Kidney epithelial cell (primary cell): Measurements from ENCODE around the gene NCK1. TPM values are rescaled to one million over a fixed set of nuclear protein-coding genes. Genes with fewer than 3 reads are reported as not detected.

Experiments used
- DNase-seq: peaks from one replicate; pipeline ENCODE4 v3.0.0-alpha.2; 2010; ENCODE audit warnings: low read depth
- H3K27me3 ChIP-seq: 2 replicates; pipeline ENCODE4 v1.6.0; 2011; ENCODE audit warnings: low read length; ENCODE audit not compliant: control insufficient read depth, insufficient read depth
- H3K36me3 ChIP-seq: 2 replicates; pipeline ENCODE4 v1.5.1; 2011; ENCODE audit warnings: low read length; ENCODE audit not compliant: control insufficient read depth, insufficient read depth
- H3K4me3 ChIP-seq: 2 replicates; pipeline ENCODE4 v1.5.1; 2011; ENCODE audit warnings: low read depth, mild to moderate bottlenecking, control low read depth, low read length
- CTCF ChIP-seq: IDR thresholded peaks from 2 replicates; pipeline ENCODE4 v1.5.1; 2011; ENCODE audit warnings: mild to moderate bottlenecking, moderate library complexity, low read length, control low read depth, inconsistent platforms; ENCODE audit not compliant: insufficient read depth, poor library complexity, severe bottlenecking
- total RNA-seq: library from RNA; depleted of rRNA; stranded (reverse); fragments of >200 nt; gene quantifications from 2 replicates; pipeline ENCODE4 v1.2.3, GENCODE V29; 2015

Gene NCK1
- total RNA-seq, 1 donor from 2014 or later: 25.7 TPM

- no peak overlapping the region for H3K4me3 ChIP-seq
- TF ChIP-seq CTCF: no peak
- no peaks in the 10 kb centered on the region for H3K36me3 ChIP-seq
- no peak for DNase-seq
- H3K27me3 ChIP-seq: no peaks in the 10 kb centered on the region
These were observed 59.0 kb downstream of the NCK1 start for GRCh38 chr3:136920904-136921611.

- Histone ChIP-seq H3K36me3 (no peaks in the 10 kb centered on the region), H3K4me3 (no peak overlapping the region), H3K27me3 (no peaks in the 10 kb centered on the region)
- TF ChIP-seq CTCF: no peak
- DNase-seq: no peak
These were observed 63.6 kb downstream of the NCK1 start for GRCh38 chr3:136925425-136926190.

GRCh38 chr3:136928240-136928639, 66.2 kb downstream of the NCK1 start:
- no peaks in the 10 kb centered on the region for H3K36me3 ChIP-seq
- H3K4me3 ChIP-seq: no peak overlapping the region
- TF ChIP-seq CTCF: no peak
- H3K27me3 ChIP-seq: no peaks in the 10 kb centered on the region
- no peak for DNase-seq

GRCh38 chr3:136929977-136930670, 68.1 kb downstream of the NCK1 start:
- no peak for TF ChIP-seq CTCF
- no peak for DNase-seq
- H3K36me3 ChIP-seq: no peaks in the 10 kb centered on the region
- no peaks in the 10 kb centered on the region for H3K27me3 ChIP-seq
- H3K4me3 ChIP-seq: no peak overlapping the region

GRCh38 chr3:136931606-136932005, 69.6 kb downstream of the NCK1 start:
- H3K36me3 ChIP-seq: no peaks in the 10 kb centered on the region
- DNase-seq: no peak
- H3K4me3 ChIP-seq: no peak overlapping the region
- H3K27me3 ChIP-seq: no peaks in the 10 kb centered on the region
- TF ChIP-seq CTCF: no peak
